HEK293T (cell line): ENCODE measurements around the gene PAM16.

ENCODE experiments used
- CTCF ChIA-PET: fragments of 350-600 bp; formaldehyde crosslinking; extraction: SDS; loops from one replicate; lab custom pipeline; 2021; ENCODE audit warnings: antibody characterized with exemption, inconsistent platforms; lab: Yijun Ruan, JAX
- POLR2A ChIA-PET: fragments of 350-600 bp; formaldehyde crosslinking; extraction: SDS; loops from one replicate; lab custom pipeline; 2020; ENCODE audit warnings: antibody characterized with exemption, inconsistent platforms; lab: Yijun Ruan, JAX
- DNase-seq: peaks from one replicate; pipeline ENCODE4 v3.0.0; 2012; ENCODE audit warnings: mixed read lengths; ENCODE audit errors: extremely low spot score
- ARNT ChIP-seq: fragments of 450-650 bp; IDR thresholded peaks from 2 replicates; pipeline ENCODE4 v1.6.1; 2017; ENCODE audit warnings: mild to moderate bottlenecking
- BHLHE40 ChIP-seq: fragments of 450-650 bp; IDR thresholded peaks from 2 replicates; pipeline ENCODE4 v1.6.1; 2016; ENCODE audit warnings: mild to moderate bottlenecking, moderate library complexity, borderline replicate concordance
- CTBP1 ChIP-seq: fragments of 450-650 bp; IDR thresholded peaks from 2 replicates; pipeline ENCODE4 v1.6.1; 2016; ENCODE audit warnings: borderline replicate concordance
- ELF4 ChIP-seq: fragments of 450-650 bp; IDR thresholded peaks from 2 replicates; pipeline ENCODE4 v1.6.1; 2017; ENCODE audit warnings: antibody characterized with exemption
- FOXA1 ChIP-seq: fragments of 450-650 bp; IDR thresholded peaks from 2 replicates; pipeline ENCODE4 v1.6.1; 2016; ENCODE audit warnings: mild to moderate bottlenecking
- FOXK2 ChIP-seq: fragments of 450-650 bp; IDR thresholded peaks from 2 replicates; pipeline ENCODE4 v1.6.1; 2016; ENCODE audit warnings: mild to moderate bottlenecking
- FOXM1 ChIP-seq: fragments of 450-650 bp; IDR thresholded peaks from 2 replicates; pipeline ENCODE4 v1.6.1; 2017; ENCODE audit warnings: mild to moderate bottlenecking, borderline replicate concordance
- HDGF ChIP-seq: fragments of 450-650 bp; IDR thresholded peaks from 2 replicates; pipeline ENCODE4 v1.6.1; 2017; ENCODE audit warnings: antibody characterized with exemption, borderline replicate concordance
- L3MBTL2 ChIP-seq: fragments of 450-650 bp; conservative IDR thresholded peaks from 2 replicates; pipeline ENCODE4 v1.6.1; 2016; ENCODE audit warnings: mild to moderate bottlenecking
- LEF1 ChIP-seq: fragments of 450-650 bp; IDR thresholded peaks from 2 replicates; pipeline ENCODE4 v1.6.1; 2017; ENCODE audit warnings: mild to moderate bottlenecking, borderline replicate concordance
- NFRKB ChIP-seq: fragments of 450-650 bp; IDR thresholded peaks from 2 replicates; pipeline ENCODE4 v1.6.1; 2016; ENCODE audit warnings: mild to moderate bottlenecking, moderate library complexity
- PKNOX1 ChIP-seq: fragments of 450-650 bp; IDR thresholded peaks from 2 replicates; pipeline ENCODE4 v1.6.1; 2016
- SP1 ChIP-seq: fragments of 450-650 bp; IDR thresholded peaks from 2 replicates; pipeline ENCODE4 v1.6.1; 2017
- SUZ12 ChIP-seq: fragments of 450-650 bp; IDR thresholded peaks from 2 replicates; pipeline ENCODE4 v1.6.1; 2016; ENCODE audit warnings: mild to moderate bottlenecking
- TARDBP ChIP-seq: fragments of 450-650 bp; IDR thresholded peaks from 2 replicates; pipeline ENCODE4 v1.6.1; 2016
- ZNF384 ChIP-seq: fragments of 450-650 bp; IDR thresholded peaks from 2 replicates; pipeline ENCODE4 v1.6.1; 2016

PAM16 gene

GRCh38 chr16:4301968-4302367, 49.2 kb downstream of the PAM16 start:
- no peak for DNase-seq
- ChIA-PET CTCF (no interaction called here), POLR2A (no interaction called here)
- no peak for TF ChIP-seq LEF1
- no peak for TF ChIP-seq ELF4
- TF ChIP-seq ARNT: no peak
- TF ChIP-seq CTBP1: no peak
- no peak for TF ChIP-seq FOXM1
- TF ChIP-seq SP1: no peak
- TF ChIP-seq TARDBP: no peak
- TF ChIP-seq L3MBTL2: no peak
- TF ChIP-seq FOXA1: no peak
- no peak for TF ChIP-seq FOXK2
- no peak for TF ChIP-seq SUZ12
- no peak for TF ChIP-seq BHLHE40
- TF ChIP-seq HDGF: no peak
- TF ChIP-seq ZNF384: no peak
- no peak for TF ChIP-seq PKNOX1
- TF ChIP-seq NFRKB: no peak

- POLR2A ChIA-PET: no interaction called here
- TF ChIP-seq BHLHE40 (no peak), CTBP1 (no peak), FOXK2 (no peak), SUZ12 (no peak), ELF4 (no peak), FOXA1 (no peak), ARNT (no peak), FOXM1 (no peak), NFRKB (no peak), L3MBTL2 (no peak), SP1 (no peak), HDGF (no peak), ZNF384 (no peak), TARDBP (no peak), LEF1 (no peak), PKNOX1 (no peak)
- no peak for DNase-seq
- CTCF ChIA-PET: no interaction called here
Observed at GRCh38 chr16:4301177-4301576, 49.9 kb downstream of the PAM16 start.

GRCh38 chr16:4298761-4299522, 52.2 kb downstream of the PAM16 start:
- ChIA-PET POLR2A (interaction anchor here (1.4 to 2.0 kb wide), 2 partner anchors 16 to 51 kb away, joined by 3 to 4 read pairs; no protein-coding TSS in a partner anchor), CTCF (interaction anchor here (1.3 to 4.0 kb wide), 5 partner anchors 10 to 104 kb away, joined by 3 to 21 read pairs (median 4); no protein-coding TSS in a partner anchor)
- TF ChIP-seq BHLHE40 (no peak), FOXM1 (no peak), CTBP1 (no peak), SP1 (no peak)
- DNase-seq: no peak

GRCh38 chr16:4297480-4297879, 53.6 kb downstream of the PAM16 start:
- no peak for DNase-seq
- ChIA-PET POLR2A (interaction anchor here (1.7 to 1.9 kb wide), 2 partner anchors 11 to 27 kb away, joined by 5 to 10 read pairs; no protein-coding TSS in a partner anchor), CTCF (interaction anchor here (1.1 to 4.0 kb wide), 3 partner anchors 8 to 105 kb away, joined by 3 to 21 read pairs (median 3); no protein-coding TSS in a partner anchor)
- TF ChIP-seq ARNT: no peak
- TF ChIP-seq ZNF384: no peak
- no peak for TF ChIP-seq L3MBTL2
- TF ChIP-seq FOXA1: no peak
- TF ChIP-seq SP1: no peak
- no peak for TF ChIP-seq FOXM1
- TF ChIP-seq PKNOX1: no peak
- no peak for TF ChIP-seq LEF1
- no peak for TF ChIP-seq SUZ12
- no peak for TF ChIP-seq BHLHE40
- TF ChIP-seq ELF4: no peak

- CTCF ChIA-PET: interaction anchor here (0.6 kb wide), 1 partner anchor 18 kb away, joined by 3 read pairs; no protein-coding TSS in a partner anchor
- TF ChIP-seq BHLHE40 (no peak), HDGF (no peak), FOXA1 (no peak), L3MBTL2 (no peak), SUZ12 (no peak), PKNOX1 (no peak), FOXK2 (no peak), ZNF384 (no peak), CTBP1 (no peak), SP1 (no peak), ARNT (no peak), ELF4 (no peak)
- DNase-seq: no peak
- POLR2A ChIA-PET: no interaction called here
Observed at GRCh38 chr16:4295581-4295980, 55.5 kb downstream of the PAM16 start.
